NCI-H128 (cell line): ENCODE results near the gene REEP6.
A peak's percentile ranks its signal among the peaks of the same experiment; 100 is the strongest.

Experiments used
- DNase-seq: peaks from one replicate; lab custom pipeline; 2025; ENCODE audit not compliant: unreplicated experiment; lab: John Stamatoyannopoulos, UW

REEP6 gene

GRCh38 chr19:1491114-1491848, at the start of gene REEP6:
REEP6 (plus strand) TSS chr19:1491181; CDS start chr19:1491270, 89 bp downstream.
- DNase-seq, result no peak

- no peak for DNase-seq
Measured at GRCh38 chr19:1441677-1442438, 49.1 kb upstream of the REEP6 start.

- DNase-seq, result peak; percentile 21
Measured at GRCh38 chr19:1445185-1445931, 45.6 kb upstream of the REEP6 start.

GRCh38 chr19:1445932-1446712, 44.9 kb upstream of the REEP6 start:
- peak; percentile 57 for DNase-seq

- DNase-seq, result no peak
Measured at GRCh38 chr19:1446713-1447481, 44.1 kb upstream of the REEP6 start.

DNA sequence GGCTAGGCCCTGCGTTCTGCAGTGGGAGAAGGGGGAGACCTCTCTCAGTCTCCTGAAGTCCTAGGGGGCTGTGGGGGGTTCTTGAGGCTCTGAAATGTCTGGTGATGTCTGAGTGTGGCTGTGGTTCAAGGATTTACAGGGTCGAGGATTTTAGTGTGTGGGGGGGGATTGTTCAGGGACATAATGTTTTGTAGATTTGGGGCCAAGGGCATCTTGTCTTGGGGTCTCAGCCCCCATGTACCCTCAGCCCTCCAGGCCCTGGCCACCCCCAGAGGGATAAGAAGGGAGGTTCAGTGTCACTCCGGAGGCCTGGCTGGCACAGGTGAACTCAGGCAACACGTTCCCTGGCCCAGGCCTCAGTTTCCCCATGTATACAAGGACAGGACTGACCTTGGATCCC, 43.5 kb upstream of the REEP6 start:
- no peak for DNase-seq

DNA sequence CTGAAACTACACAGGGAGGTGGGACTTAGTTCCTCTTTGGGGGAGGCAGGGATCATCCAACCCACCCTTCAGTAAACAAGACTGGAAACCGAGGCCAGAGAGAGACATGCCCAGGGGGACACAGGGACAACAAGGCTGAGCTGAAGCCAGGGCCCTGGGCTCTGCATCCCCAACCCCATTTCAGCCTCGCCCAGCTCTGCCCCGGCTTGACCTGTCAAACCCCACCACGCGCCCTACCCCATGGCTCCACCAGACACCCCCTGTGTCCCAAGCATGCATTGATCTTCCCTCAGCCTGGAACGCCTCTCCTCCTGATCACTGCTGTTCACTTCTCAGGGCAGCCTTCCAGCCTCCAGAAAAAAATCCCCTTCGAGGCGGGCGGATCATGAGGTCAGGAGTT, 43.0 kb upstream of the REEP6 start:
- DNase-seq, result no peak

GRCh38 chr19:1449467-1450442, 41.2 kb upstream of the REEP6 start, which contains the start of gene APC2:
APC2 (plus strand) TSS chr19:1450121; CDS start chr19:1453002, 2,881 bp downstream.
- DNase-seq, result peak; percentile 60

DNA sequence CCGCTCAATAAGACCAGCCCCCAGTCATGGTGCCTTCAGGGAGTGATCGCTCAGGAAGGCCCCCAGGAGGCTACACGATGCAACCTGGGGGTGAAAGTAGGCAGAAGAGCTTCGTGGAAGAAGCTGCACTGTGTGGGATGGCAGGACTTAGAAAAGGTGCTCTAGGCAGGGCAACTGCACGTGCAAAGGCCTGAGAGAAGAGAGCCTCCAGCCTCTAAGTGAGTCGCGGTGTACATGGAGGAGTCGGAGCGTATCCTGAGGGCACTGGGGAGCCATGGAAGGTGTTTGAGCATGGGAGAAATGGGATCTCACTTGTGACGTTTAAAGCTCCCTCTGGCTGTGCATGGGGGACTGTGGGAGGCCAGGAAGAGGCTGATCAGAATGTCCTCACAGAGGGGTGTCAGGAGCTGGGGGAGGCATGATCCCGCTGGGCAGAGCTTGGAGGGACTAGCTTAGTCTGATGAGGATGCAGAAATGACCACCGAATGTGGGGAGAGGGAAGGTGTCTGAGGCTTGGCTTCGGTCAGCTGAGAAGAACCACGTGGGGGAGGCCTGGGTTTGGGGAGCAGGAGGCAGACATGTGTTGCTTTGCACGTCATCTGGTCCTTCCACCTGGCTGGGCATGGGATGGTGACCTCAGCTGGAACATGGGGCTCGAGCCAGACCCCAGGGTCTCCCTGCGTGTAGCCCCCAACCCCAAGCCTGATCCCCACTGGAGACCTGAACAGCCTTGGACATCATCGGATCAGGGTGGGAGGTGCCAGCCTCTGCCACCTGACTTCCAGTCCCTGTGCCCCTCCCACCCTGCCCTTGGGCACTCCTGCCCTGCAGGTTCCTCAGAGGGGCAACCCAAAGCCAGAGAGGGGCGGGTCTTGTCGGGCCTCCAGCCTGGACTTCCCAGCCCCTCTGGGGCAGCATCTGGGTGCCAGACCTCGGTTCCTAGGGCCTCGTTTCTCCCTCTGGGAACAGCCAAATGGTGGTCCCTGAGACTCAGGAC, 39.9 kb upstream of the REEP6 start:
- no peak for DNase-seq

DNA sequence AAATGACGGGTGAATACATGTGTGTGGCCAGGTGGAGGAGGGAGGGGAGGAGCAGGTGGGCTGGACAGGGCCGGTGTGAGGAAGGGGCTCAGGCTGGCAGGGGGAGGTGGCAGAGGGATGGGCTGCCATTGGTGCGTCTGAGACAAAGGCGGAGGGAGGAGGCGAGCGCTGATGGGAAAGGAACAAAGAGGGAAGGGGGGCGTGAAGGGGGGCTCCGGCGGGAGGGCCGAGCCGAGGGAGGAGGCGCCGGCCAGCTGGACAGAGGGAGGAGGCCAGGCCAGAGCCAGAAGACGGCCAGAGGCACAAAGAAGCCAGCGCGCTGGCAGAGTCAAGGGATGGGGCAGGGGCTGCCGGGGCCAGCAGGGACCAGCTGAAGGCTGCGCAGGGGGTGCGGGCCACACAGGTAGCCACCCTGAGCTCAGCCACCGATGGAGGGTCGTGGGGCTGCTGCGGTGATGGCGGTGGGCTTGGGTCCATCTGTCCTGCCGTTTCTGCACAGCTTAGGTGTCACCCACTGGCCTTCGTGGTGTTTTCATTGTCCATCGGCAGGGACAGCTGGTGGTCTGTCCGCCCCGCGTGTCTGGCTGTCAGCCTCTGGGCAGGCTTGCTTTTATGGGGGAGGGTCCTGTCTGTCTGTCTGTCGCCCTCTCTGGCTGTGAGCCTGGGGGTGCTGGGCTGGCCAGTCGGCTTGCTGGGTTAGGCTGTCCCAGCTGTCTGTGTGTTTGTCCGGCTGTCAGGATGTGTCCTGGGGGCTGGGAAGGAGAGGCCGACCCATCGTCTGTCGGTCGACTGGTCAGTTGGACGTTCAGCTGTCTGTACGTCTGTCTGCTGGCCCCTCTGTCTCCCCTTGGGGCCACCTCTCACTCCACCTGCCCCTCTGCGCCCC, 38.8 kb upstream of the REEP6 start:
- DNase-seq, result no peak

GRCh38 chr19:1452802-1453524, 38.0 kb upstream of the REEP6 start:
- DNase-seq, result no peak

DNA sequence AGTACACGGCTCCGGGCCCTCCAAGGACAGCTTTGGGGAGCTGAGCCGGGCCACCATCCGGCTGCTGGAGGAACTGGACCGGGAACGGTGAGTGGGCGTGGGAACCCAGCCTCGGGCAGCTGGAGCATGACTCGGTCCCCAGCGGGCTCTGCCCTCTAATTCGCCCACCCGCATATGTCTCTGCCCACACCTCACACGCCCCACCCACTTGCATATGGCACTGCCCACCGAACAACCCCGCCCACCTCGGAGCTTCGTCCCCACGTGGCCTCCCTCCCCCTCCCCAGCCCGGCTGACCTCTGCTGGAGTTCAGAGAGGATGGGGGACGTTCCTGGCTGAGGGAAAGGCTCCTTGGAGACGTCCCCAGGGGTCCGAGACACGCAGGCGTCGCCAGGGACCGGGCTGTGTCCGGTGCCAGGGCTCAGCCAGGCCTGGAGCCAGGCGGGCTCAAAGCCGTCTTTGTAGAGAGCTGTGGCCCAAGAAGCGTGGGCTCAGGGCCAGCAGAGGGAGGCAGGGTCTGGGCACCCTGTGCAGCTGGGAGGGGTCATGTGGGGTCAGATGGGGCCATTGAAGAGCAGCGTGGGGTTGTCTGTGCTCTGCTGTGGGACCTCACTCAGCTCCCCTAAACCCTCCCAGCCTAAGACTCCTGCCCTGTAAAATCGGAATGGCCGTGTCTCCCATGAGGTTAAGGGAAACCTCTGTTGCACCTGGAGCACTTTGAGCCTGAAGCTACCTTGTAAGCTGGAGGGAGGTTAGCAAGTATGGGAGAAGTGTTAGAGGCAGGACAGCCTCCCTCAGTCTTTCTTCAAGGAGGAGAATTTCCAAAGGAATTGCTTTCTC, 37.2 kb upstream of the REEP6 start:
- no peak for DNase-seq

DNA sequence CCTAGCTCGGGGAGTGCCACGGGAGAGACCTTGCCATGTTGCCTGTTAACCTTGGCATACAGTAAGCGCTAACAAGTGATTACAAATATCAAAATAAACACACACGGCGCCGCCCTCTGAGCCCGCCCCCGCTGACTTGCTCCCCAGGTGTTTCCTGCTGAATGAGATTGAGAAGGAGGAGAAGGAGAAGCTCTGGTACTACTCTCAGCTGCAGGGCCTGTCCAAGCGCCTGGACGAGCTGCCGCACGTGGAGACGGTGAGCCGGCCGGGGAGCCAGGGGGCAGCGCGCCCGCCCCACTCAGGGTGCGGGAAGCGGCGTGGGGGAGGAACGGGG, 36.0 kb upstream of the REEP6 start:
- no peak for DNase-seq

DNA sequence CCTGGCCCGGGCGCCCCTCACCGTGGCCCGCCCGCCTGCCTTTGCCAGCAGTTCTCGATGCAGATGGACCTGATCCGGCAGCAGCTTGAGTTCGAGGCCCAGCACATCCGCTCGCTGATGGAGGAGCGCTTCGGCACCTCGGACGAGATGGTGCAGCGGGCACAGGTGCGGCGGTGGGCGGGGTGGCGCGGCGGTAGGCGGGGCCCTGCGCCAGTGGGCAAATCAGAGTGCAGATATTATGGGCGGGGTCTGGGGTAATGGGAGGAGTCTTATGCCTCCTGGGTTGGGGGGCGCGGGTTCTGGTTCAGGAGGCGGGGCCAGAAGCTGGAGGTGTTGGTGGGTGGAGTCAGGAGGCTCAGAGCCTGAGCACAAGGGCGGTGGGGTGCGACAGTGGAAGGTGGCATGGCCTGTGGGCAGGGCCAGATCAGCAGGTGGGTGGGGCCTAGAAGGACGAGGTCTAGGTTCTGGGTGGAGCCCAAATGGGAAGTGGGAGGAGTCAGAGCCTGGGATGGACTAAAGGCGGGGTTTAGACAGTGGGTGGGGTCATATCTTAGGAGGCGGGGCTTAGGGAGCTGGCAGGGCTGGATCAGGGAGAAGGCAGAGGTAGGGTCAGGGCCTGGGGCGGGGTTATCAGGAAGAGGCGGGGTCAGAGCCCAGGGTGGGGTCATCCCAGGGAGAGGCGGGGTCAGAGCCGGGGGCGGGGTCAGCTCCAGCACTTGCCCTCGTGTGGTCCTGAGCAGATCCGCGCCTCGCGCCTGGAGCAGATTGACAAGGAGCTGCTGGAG, 35.5 kb upstream of the REEP6 start:
- DNase-seq, result no peak
